ENCODE data around the gene ZNF622. TPM values are rescaled to one million over a fixed set of nuclear protein-coding genes. Genes with fewer than 3 reads are reported as not detected.

ZNF622 gene
- total and polyA plus RNA-seq, 2 donors (not counting 3 experiments of a cell fraction or from before 2014, with no cell fraction given), result 10.0 to 26.6 TPM

DNA sequence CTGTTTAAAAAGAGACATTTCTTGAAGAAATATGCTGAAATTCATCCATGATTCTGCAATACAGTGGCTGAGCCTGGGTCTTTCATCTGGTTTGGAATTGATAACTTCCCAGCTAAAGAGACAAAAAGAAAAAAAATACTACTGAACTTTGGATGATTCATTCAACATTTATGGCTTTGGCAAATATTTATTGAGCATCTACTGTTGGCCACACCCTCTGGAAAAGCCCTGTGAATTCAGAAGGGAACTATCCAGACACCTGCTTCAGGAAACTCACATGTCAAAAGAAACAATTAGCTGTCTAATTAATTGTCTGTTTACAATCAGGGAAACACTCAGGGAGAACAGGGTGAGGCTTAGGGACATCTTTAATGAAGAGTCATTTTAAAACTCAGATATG lies 17.8 kb upstream of the ZNF622 start:
- no peaks in the 10 kb centered on the region for H4K20me1 ChIP-seq (replicated peaks; ENCODE audit: control insufficient read depth, extremely low read depth, insufficient read depth, low read length)
- DNase-seq (ENCODE audit: low read depth, low spot score) (no peak), FAIRE-seq (no peak)
- ChIA-PET POLR2A (no interaction called here), CTCF (interaction anchor here (1.5 to 1.6 kb wide), 2 partner anchors 16 to 68 kb away, joined by 3 to 6 read pairs; no protein-coding TSS in a partner anchor)
- H3K4me2 ChIP-seq (ENCODE audit: insufficient read depth, low read length), result no peak overlapping the region
- no peaks in the 10 kb centered on the region for H3K36me3 ChIP-seq (ENCODE audit: control insufficient read depth in 2 of 2, extremely low read depth in 1 of 2, insufficient read depth in 2 of 2, low read length in 2 of 2)
- H3K79me2 ChIP-seq (ENCODE audit: control insufficient read depth, insufficient read depth, low read length), result no peaks in the 10 kb centered on the region
- no peaks in the 10 kb centered on the region for H3K9me3 ChIP-seq (replicated peaks; ENCODE audit: control insufficient read depth, insufficient read depth, low read length)
- H3K4me1 ChIP-seq (ENCODE audit: control insufficient read depth, extremely low read depth, insufficient read depth, low read length), result no peaks in the 10 kb centered on the region
- intact Hi-C loops (cut with micrococcal nuclease) (no loop called here), dilution Hi-C loops (cut with MboI; ENCODE audit: extremely low pct_ligation_motif_present, low sequenced_read_pairs) (no loop called here)
- H3K9ac ChIP-seq (replicated peaks; ENCODE audit: extremely low read depth, insufficient read depth, low read length), result no peak overlapping the region
- H3K9me1 ChIP-seq (replicated peaks; ENCODE audit: control insufficient read depth, extremely low read depth, insufficient read depth, low read length), result no peaks in the 10 kb centered on the region
- BruUV-seq (replicated peaks), result no TSS peak
- H2AFZ ChIP-seq (ENCODE audit: low read depth, low read length), result no peak overlapping the region
- no peak overlapping the region for H3K27ac ChIP-seq (ENCODE audit: insufficient read depth, low read depth, low read length)
- H3K27me3 ChIP-seq (ENCODE audit: control insufficient read depth in 2 of 2, insufficient read depth in 2 of 2, low read length in 2 of 2), result peaks cover 5 to 11% of the 10 kb centered on the region in 2 experiments
- no peak overlapping the region for H3K4me3 ChIP-seq (replicated peaks in 1 of 3; ENCODE audit: insufficient read depth in 1 of 3, low read depth in 1 of 3, low read length in 3 of 3)
- no peak for TF ChIP-seq JUN (IDR thresholded peaks at IDR 0.05; ENCODE audit: borderline replicate concordance, insufficient read depth, insufficient read length, low read depth)
- TF ChIP-seq POLR2A (IDR thresholded peaks at IDR 0.05; ENCODE audit: low read depth, low read length), result no peak
- TF ChIP-seq, protein P1, sequence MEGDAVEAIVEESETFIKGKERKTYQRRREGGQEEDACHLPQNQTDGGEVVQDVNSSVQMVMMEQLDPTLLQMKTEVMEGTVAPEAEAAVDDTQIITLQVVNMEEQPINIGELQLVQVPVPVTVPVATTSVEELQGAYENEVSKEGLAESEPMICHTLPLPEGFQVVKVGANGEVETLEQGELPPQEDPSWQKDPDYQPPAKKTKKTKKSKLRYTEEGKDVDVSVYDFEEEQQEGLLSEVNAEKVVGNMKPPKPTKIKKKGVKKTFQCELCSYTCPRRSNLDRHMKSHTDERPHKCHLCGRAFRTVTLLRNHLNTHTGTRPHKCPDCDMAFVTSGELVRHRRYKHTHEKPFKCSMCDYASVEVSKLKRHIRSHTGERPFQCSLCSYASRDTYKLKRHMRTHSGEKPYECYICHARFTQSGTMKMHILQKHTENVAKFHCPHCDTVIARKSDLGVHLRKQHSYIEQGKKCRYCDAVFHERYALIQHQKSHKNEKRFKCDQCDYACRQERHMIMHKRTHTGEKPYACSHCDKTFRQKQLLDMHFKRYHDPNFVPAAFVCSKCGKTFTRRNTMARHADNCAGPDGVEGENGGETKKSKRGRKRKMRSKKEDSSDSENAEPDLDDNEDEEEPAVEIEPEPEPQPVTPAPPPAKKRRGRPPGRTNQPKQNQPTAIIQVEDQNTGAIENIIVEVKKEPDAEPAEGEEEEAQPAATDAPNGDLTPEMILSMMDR (IDR thresholded peaks at IDR 0.05; ENCODE audit: extremely low read depth in 1 of 2, insufficient read depth in 1 of 2, low read depth in 1 of 2, low read length in 2 of 2), result no peak
- TF ChIP-seq GATA2 (IDR thresholded peaks at IDR 0.05; ENCODE audit: insufficient read depth, insufficient read length, low read depth, low read length), result no peak
- TF ChIP-seq FOS (IDR thresholded peaks at IDR 0.05; ENCODE audit: borderline replicate concordance, insufficient read depth, low read length), result no peak
- TF ChIP-seq MYC (IDR thresholded peaks at IDR 0.05; ENCODE audit: low read depth, low read length), result no peak
- TF ChIP-seq POLR2AphosphoS5 (IDR thresholded peaks at IDR 0.05; ENCODE audit: insufficient read depth, low read depth, low read length), result no peak
- no peak for TF ChIP-seq EZH2 (IDR thresholded peaks at IDR 0.05; ENCODE audit: borderline replicate concordance, low read depth, low read length, severe bottlenecking)
- TF ChIP-seq, protein P2, sequence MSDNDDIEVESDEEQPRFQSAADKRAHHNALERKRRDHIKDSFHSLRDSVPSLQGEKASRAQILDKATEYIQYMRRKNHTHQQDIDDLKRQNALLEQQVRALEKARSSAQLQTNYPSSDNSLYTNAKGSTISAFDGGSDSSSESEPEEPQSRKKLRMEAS (IDR thresholded peaks at IDR 0.05; ENCODE audit: insufficient read depth, insufficient read length), result no peak
